ENCODE data around the gene ADA.
A peak's percentile ranks its signal among the peaks of the same experiment; 100 is the strongest.
"Not testable (repeated sequence)": the region's sequence is repeated elsewhere in the genome, so short reads cannot be mapped to it uniquely, and the experiment has no call there.

Gene ADA

DNA sequence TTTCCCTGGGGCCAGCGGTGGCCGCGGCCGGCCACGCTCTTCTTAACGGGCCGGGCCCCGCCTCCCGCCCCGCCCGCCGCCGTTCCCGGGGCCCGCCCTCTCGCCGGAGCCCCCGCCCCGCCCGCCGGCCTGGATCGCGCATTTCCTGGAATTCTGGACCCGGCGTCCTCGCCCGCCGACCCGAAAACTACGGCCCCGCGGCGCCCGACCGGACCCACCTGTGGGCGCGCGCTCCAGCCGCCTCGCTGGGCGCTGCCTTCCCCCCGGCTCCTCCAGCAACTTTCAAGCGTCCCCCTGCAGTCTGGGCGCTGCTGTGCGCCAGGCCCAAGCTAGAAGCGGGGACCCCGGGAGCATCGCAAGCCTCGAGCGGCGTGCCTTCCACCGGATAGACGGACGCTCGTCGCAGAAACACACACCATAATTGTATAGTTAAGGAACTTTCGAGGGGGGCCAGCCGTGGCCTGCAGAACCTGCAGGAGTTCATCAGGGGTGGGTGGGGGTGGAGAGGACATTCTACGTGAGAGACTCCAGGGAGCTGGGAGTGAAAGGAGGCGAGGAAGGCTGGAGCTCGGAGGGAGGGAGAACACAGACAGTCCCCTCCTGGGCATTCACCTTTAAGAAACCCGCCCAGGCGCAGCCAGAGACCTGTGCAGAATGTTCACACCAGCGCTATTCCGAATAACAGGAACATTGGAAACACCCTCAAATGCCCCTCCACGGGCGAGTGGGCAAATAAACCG is at the start of gene ADA:
TSS of gene ADA (minus strand) at position 16 of the 740 bp plus-strand sequence. CDS start 92 bp downstream, outside the sequence.
- DNase-seq: peak; percentile 59

GRCh38 chr20:44700306-44700705 is 48.8 kb upstream of the ADA start:
- no peak for ATAC-seq
- no peak for DNase-seq

More for the DNA sequence above, at the start of gene ADA:
- ATAC-seq: peak; percentile 44

DNA sequence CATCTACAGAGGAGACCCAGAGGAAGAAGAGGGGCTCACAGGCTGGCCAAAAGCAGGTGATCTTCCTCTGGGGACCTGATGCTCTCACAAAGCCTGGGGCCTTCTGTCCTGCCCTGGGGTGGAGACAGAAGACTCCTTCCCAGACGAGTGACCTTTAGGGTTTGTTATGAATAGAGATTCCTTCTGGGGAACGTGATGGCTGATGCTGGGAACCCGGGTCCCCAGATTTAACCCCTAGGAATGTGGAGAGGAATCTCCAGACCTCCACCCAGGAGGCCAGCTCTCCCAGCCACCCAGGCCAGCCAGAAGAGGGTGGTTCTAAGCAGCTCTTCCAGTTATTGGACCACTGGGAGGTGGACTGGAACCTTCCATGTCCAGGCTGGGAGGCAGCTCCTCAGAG is 46.9 kb upstream of the ADA start:
- no peak for DNase-seq
- no peak for ATAC-seq

DNA sequence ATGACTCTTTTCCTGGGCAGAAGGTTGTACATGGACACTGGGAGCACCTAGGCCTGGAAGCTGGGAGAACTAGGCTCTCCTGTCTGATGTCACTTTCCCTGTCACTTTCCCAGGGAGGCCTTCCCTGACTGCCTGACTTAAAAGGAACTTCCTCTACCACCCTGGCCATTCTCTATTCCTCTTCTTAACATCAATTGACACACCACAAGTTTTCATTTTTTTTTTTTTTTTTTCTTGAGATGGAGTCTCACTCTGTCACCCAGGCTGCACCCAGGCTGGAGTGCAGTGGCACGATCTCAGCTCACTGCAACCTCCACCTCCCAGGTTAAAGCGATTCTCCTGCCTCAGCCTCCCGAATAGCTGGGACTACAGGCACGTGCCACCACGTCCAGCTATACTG is 45.5 kb upstream of the ADA start:
- not testable (repeated sequence) for ATAC-seq, DNase-seq

- ATAC-seq: no peak
- DNase-seq: no peak
Observed at GRCh38 chr20:44696315-44696714, 44.8 kb upstream of the ADA start.

- DNase-seq (no peak), ATAC-seq (no peak)
Observed at GRCh38 chr20:44695674-44696300, 44.3 kb upstream of the ADA start.

DNA sequence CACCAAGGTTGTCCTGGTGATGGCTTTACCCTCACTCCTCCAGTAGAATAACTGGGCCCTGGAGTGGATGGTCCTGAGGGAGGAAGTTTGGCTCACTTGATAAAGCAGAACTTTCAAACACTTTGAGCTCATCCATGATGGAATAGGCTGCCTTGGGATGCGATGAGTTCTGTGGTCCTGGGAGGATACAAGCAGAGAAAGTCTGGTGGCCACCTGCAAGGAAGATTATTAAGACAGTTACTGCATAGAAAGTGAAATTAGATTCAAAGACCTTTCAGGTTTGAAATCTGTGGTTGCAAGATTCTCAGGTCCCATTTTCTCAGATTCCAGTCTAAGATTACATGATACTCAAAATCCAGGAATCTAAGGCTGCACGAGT is 43.8 kb upstream of the ADA start:
- ATAC-seq (no peak), DNase-seq (no peak)

GRCh38 chr20:44694159-44694558 is 42.7 kb upstream of the ADA start:
- no peak for DNase-seq
- no peak for ATAC-seq

DNA sequence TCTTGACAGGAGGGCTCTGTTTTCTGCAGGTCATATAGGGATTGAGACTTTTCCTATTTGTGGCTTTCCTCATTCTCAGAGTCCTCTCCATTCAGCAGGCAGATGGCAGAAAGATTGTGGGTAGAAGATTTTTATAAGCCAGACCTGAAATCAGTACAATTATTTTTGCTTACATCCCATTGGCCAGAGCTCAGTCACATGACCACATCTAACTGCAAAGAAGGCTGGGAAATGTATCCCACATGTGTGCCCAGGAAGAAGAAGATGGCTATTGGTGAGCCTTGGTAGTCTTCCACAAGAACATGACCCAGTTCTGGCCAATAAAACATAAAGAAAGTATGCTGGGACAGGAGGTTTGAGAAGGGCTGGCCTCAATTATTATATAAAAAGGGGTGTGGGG is 42.1 kb upstream of the ADA start:
- ATAC-seq (no peak), DNase-seq (no peak)

DNA sequence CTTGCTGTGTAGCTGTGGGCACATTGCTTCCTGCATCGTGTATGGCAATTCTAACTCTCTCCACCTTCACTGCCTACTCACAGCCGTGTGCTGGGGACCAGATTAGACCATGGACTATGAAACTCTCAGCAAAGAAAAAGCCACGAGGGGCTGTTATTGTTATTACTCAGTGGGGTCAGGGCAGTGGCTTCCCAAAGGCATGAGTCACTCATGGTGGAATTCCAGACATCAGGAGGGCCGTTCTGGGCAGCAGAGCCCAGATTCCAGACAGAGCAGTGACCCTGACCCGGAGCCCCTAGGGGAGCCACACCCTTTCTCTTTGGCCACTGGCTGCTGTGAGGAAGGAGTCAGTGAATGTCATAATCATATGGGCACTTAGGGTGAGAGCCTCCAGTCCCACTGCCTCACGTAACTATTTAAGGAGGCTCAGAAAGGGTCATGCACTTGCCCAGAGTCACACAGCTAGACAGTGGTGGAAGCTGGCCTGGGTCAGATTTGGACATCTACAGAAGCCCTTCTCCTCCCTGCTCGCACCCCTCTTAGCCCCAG is 41.5 kb upstream of the ADA start:
- ATAC-seq: no peak
- DNase-seq: no peak

GRCh38 chr20:44691424-44692423 is 40.2 kb upstream of the ADA start:
- ATAC-seq: no peak
- no peak for DNase-seq

- no peak for DNase-seq
- no peak for ATAC-seq
Observed at GRCh38 chr20:44690781-44691423, 39.4 kb upstream of the ADA start.

GRCh38 chr20:44689809-44690208 is 38.3 kb upstream of the ADA start:
- DNase-seq: no peak
- no peak for ATAC-seq

- ATAC-seq (no peak), DNase-seq (no peak)
Observed at GRCh38 chr20:44688053-44688625, 36.6 kb upstream of the ADA start.

DNA sequence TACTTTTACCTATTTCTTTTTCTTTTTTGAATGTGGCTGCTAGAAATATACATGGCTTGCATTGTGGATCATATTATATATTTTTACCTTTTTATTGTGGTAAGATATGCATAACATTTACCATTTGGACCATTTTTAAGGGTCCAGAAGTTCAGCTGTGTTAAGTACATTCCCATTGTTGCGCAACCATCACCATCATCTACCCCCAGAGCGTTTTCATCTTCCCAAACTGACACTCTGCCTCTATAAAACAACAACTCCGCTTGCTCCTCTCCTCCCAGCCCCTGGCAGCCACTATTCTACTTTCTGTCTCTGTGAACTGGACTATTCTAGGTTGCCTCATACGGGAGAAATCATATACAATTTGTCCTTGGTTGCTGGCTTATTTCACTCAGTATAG is 35.4 kb upstream of the ADA start:
- no peak for ATAC-seq
- no peak for DNase-seq

- DNase-seq: no peak
- ATAC-seq: no peak
Observed at GRCh38 chr20:44684047-44684967, 32.8 kb upstream of the ADA start.

DNA sequence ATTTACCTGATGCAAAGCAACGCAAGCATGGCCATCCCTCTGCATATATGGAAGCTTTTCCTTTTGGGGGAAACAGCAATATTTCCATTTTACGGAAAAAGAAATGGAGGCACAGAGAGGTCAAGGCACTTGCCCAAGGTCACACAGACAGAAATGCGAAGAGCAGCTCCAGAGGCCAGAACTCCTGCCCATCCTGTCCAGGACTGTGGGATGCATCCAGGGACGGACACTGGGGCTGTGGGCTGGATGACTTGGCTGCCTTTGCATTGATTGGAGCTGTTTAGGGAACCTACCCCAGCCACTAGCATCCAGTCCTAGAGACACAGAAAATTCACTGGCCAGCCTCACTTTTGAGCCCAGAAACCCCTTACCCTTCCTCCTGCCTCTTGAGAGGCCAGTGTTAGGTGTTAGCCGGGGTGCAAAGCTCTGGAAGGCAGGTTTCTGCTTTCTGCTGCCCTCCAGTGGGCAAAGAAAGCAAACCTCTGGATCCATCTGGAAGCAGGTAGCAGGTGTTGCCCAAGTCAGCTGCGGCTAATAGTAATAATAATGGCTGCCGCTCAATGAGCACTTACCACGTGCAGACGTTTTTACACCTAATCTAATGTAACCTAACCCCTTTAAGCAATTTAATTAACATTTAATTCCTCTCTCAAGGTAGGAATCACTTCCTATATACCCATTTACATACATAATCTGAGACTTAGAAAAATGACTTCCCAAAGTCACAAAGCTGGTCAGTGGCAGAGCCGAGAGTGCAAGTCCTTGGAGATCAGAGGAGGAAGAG is 32.0 kb upstream of the ADA start:
- DNase-seq (peak; percentile 31), ATAC-seq (no peak)

- DNase-seq: no peak
- ATAC-seq: no peak
Observed at GRCh38 chr20:44681796-44682566, 30.5 kb upstream of the ADA start.

All from stimulated activated naive CD8-positive, alpha-beta T cell treated with anti-CD3 and anti-CD28 coated beads, Interleukin-15, Interleukin-2, amounts not matched to agents 100 U/mL and 50 U/mL, for 24 hours (primary cell).